Activated naive CD4-positive, alpha-beta T cell treated with anti-CD3 and anti-CD28 coated beads, Interleukin-2, amount 50 U/mL, for 24 hours (primary cell): ENCODE data around the gene ACBD6.

Experiments used
- H3K27ac Mint-ChIP-seq: one replicate; pipeline ENCODE4 v1.8.0; 2021; ENCODE audit warnings: mild to moderate bottlenecking, mixed read lengths
- H3K27me3 Mint-ChIP-seq: one replicate; pipeline ENCODE4 v1.8.0; 2021; ENCODE audit warnings: mixed read lengths
- H3K36me3 Mint-ChIP-seq: one replicate; pipeline ENCODE4 v1.8.0; 2021; ENCODE audit warnings: mixed read lengths
- H3K4me1 Mint-ChIP-seq: one replicate; pipeline ENCODE4 v1.8.0; 2021; ENCODE audit warnings: mixed read lengths
- H3K4me3 Mint-ChIP-seq: one replicate; pipeline ENCODE4 v1.8.0; 2021; ENCODE audit warnings: mild to moderate bottlenecking, mixed read lengths
- H3K9me3 Mint-ChIP-seq: one replicate; pipeline ENCODE4 v1.8.0; 2021; ENCODE audit warnings: mixed read lengths

The ACBD6 gene

GRCh38 chr1:180358649-180359048, 143.7 kb downstream of the ACBD6 start:
- H3K4me3 Mint-ChIP-seq: no peak overlapping the region
- H3K36me3 Mint-ChIP-seq: peaks cover 3% of the 10 kb centered on the region
- no peaks in the 10 kb centered on the region for H3K9me3 Mint-ChIP-seq
- no peak overlapping the region for H3K27ac Mint-ChIP-seq
- peaks cover 18% of the 10 kb centered on the region for H3K4me1 Mint-ChIP-seq
- H3K27me3 Mint-ChIP-seq: no peaks in the 10 kb centered on the region

- Mint-ChIP-seq H3K4me3 (no peak overlapping the region), H3K27ac (no peak overlapping the region), H3K9me3 (peaks cover 5% of the 10 kb centered on the region), H3K27me3 (no peaks in the 10 kb centered on the region), H3K36me3 (peaks cover 18% of the 10 kb centered on the region), H3K4me1 (peaks cover 24% of the 10 kb centered on the region)
Observed at GRCh38 chr1:180353945-180354344, 148.4 kb downstream of the ACBD6 start.

- Mint-ChIP-seq H3K9me3 (peaks cover 5% of the 10 kb centered on the region), H3K27me3 (no peaks in the 10 kb centered on the region), H3K36me3 (peaks cover 18% of the 10 kb centered on the region), H3K27ac (no peak overlapping the region), H3K4me3 (no peak overlapping the region), H3K4me1 (peaks cover 23% of the 10 kb centered on the region)
Observed at GRCh38 chr1:180352588-180352987, 149.8 kb downstream of the ACBD6 start.

- Mint-ChIP-seq H3K9me3 (peaks cover 5% of the 10 kb centered on the region), H3K4me1 (peaks cover 19% of the 10 kb centered on the region), H3K4me3 (no peak overlapping the region), H3K36me3 (peaks cover 15% of the 10 kb centered on the region), H3K27ac (peak overlapping the region; percentile 41), H3K27me3 (no peaks in the 10 kb centered on the region)
Observed at GRCh38 chr1:180352021-180352420, 150.4 kb downstream of the ACBD6 start.

GRCh38 chr1:180345148-180345547, 157.2 kb downstream of the ACBD6 start:
- Mint-ChIP-seq H3K27me3 (no peaks in the 10 kb centered on the region), H3K4me3 (no peak overlapping the region), H3K4me1 (peaks cover 15% of the 10 kb centered on the region), H3K9me3 (peaks cover 8% of the 10 kb centered on the region), H3K27ac (no peak overlapping the region), H3K36me3 (peaks cover 23% of the 10 kb centered on the region)

GRCh38 chr1:180343921-180344769, 158.2 kb downstream of the ACBD6 start:
- H3K27ac Mint-ChIP-seq: no peak overlapping the region
- H3K36me3 Mint-ChIP-seq: peaks cover 26% of the 10 kb centered on the region
- peaks cover 19% of the 10 kb centered on the region for H3K4me1 Mint-ChIP-seq
- no peak overlapping the region for H3K4me3 Mint-ChIP-seq
- H3K9me3 Mint-ChIP-seq: peaks cover 15% of the 10 kb centered on the region
- H3K27me3 Mint-ChIP-seq: no peaks in the 10 kb centered on the region

- Mint-ChIP-seq H3K4me3 (no peak overlapping the region), H3K4me1 (peaks cover 4% of the 10 kb centered on the region), H3K27me3 (no peaks in the 10 kb centered on the region), H3K9me3 (peaks cover 26% of the 10 kb centered on the region), H3K27ac (no peak overlapping the region), H3K36me3 (peaks cover 33% of the 10 kb centered on the region)
Observed at GRCh38 chr1:180327089-180327488, 175.3 kb downstream of the ACBD6 start.

GRCh38 chr1:180312926-180313325, 189.5 kb downstream of the ACBD6 start:
- Mint-ChIP-seq H3K27me3 (no peaks in the 10 kb centered on the region), H3K27ac (no peak overlapping the region), H3K4me1 (peaks cover 7% of the 10 kb centered on the region), H3K36me3 (peaks cover 38% of the 10 kb centered on the region), H3K4me3 (no peak overlapping the region), H3K9me3 (peaks cover 4% of the 10 kb centered on the region)

GRCh38 chr1:180311011-180311730, 191.2 kb downstream of the ACBD6 start:
- peaks cover 5% of the 10 kb centered on the region for H3K9me3 Mint-ChIP-seq
- no peak overlapping the region for H3K4me3 Mint-ChIP-seq
- H3K4me1 Mint-ChIP-seq: no peaks in the 10 kb centered on the region
- H3K27me3 Mint-ChIP-seq: no peaks in the 10 kb centered on the region
- H3K36me3 Mint-ChIP-seq: peaks cover 42% of the 10 kb centered on the region
- H3K27ac Mint-ChIP-seq: no peak overlapping the region

- H3K4me3 Mint-ChIP-seq: no peak overlapping the region
- H3K27me3 Mint-ChIP-seq: no peaks in the 10 kb centered on the region
- peaks cover 5% of the 10 kb centered on the region for H3K9me3 Mint-ChIP-seq
- no peak overlapping the region for H3K27ac Mint-ChIP-seq
- peaks cover 40% of the 10 kb centered on the region for H3K36me3 Mint-ChIP-seq
- H3K4me1 Mint-ChIP-seq: no peaks in the 10 kb centered on the region
Observed at GRCh38 chr1:180310095-180310494, 192.3 kb downstream of the ACBD6 start.

GRCh38 chr1:180309338-180309737, 193.0 kb downstream of the ACBD6 start:
- no peak overlapping the region for H3K27ac Mint-ChIP-seq
- H3K4me3 Mint-ChIP-seq: no peak overlapping the region
- H3K36me3 Mint-ChIP-seq: peaks cover 37% of the 10 kb centered on the region
- no peaks in the 10 kb centered on the region for H3K27me3 Mint-ChIP-seq
- H3K4me1 Mint-ChIP-seq: no peaks in the 10 kb centered on the region
- H3K9me3 Mint-ChIP-seq: peaks cover 5% of the 10 kb centered on the region

GRCh38 chr1:180301135-180301742, 201.1 kb downstream of the ACBD6 start:
- H3K27me3 Mint-ChIP-seq: no peaks in the 10 kb centered on the region
- peaks cover 13% of the 10 kb centered on the region for H3K36me3 Mint-ChIP-seq
- H3K9me3 Mint-ChIP-seq: no peaks in the 10 kb centered on the region
- no peak overlapping the region for H3K27ac Mint-ChIP-seq
- no peak overlapping the region for H3K4me3 Mint-ChIP-seq
- peaks cover 21% of the 10 kb centered on the region for H3K4me1 Mint-ChIP-seq

GRCh38 chr1:180299479-180300221, 202.7 kb downstream of the ACBD6 start:
- H3K4me1 Mint-ChIP-seq: peaks cover 27% of the 10 kb centered on the region
- peaks cover 25% of the 10 kb centered on the region for H3K36me3 Mint-ChIP-seq
- no peaks in the 10 kb centered on the region for H3K27me3 Mint-ChIP-seq
- H3K4me3 Mint-ChIP-seq: no peak overlapping the region
- no peaks in the 10 kb centered on the region for H3K9me3 Mint-ChIP-seq
- no peak overlapping the region for H3K27ac Mint-ChIP-seq

- H3K27ac Mint-ChIP-seq: no peak overlapping the region
- peaks cover 36% of the 10 kb centered on the region for H3K4me1 Mint-ChIP-seq
- H3K36me3 Mint-ChIP-seq: peaks cover 29% of the 10 kb centered on the region
Observed at GRCh38 chr1:180295999-180296398, 206.4 kb downstream of the ACBD6 start.

GRCh38 chr1:180294711-180295110, 207.7 kb downstream of the ACBD6 start:
- H3K27ac Mint-ChIP-seq: no peak overlapping the region

More at GRCh38 chr1:180295999-180296398, 206.4 kb downstream of the ACBD6 start:
- Mint-ChIP-seq H3K27me3 (no peaks in the 10 kb centered on the region), H3K4me3 (no peak overlapping the region), H3K9me3 (no peaks in the 10 kb centered on the region)

More at GRCh38 chr1:180294711-180295110, 207.7 kb downstream of the ACBD6 start:
- Mint-ChIP-seq H3K4me1 (peaks cover 49% of the 10 kb centered on the region), H3K27me3 (no peaks in the 10 kb centered on the region), H3K36me3 (peaks cover 29% of the 10 kb centered on the region), H3K9me3 (no peaks in the 10 kb centered on the region), H3K4me3 (no peak overlapping the region)
